Measurements from ENCODE around the gene HLA-DRB5.
A peak's percentile ranks its signal among the peaks of the same experiment; 100 is the strongest.
"Not testable (repeated sequence)": the region's sequence is repeated elsewhere in the genome, so short reads cannot be mapped to it uniquely, and the experiment has no call there.

Gene HLA-DRB5

GRCh38 chr6:32554116-32554965 is 24.3 kb upstream of the HLA-DRB5 start:
- no peaks in the 10 kb centered on the region for H3K4me1 ChIP-seq (ENCODE audit: control insufficient read depth, insufficient read depth, low read length)
- H3K9me3 ChIP-seq (ENCODE audit: control insufficient read depth, insufficient read depth, low read depth, low read length): no peaks in the 10 kb centered on the region
- H3K27me3 ChIP-seq (ENCODE audit: control insufficient read depth, insufficient read depth, low read length): no peaks in the 10 kb centered on the region
- no peaks in the 10 kb centered on the region for H3K36me3 ChIP-seq (ENCODE audit: control insufficient read depth, insufficient read depth, low read length)
- no peak overlapping the region for H3K27ac ChIP-seq (ENCODE audit: low read depth, low read length)
- no peak overlapping the region for H3K9ac ChIP-seq (ENCODE audit: low read length)
- no peak overlapping the region for H3K4me3 ChIP-seq (ENCODE audit: low read depth, low read length)

- no peaks in the 10 kb centered on the region for H3K4me1 ChIP-seq (ENCODE audit: control insufficient read depth, insufficient read depth, low read length)
- H3K36me3 ChIP-seq (ENCODE audit: control insufficient read depth, insufficient read depth, low read length): no peaks in the 10 kb centered on the region
- no peaks in the 10 kb centered on the region for H3K27me3 ChIP-seq (ENCODE audit: control insufficient read depth, insufficient read depth, low read length)
- no peaks in the 10 kb centered on the region for H3K9me3 ChIP-seq (ENCODE audit: control insufficient read depth, insufficient read depth, low read depth, low read length)
- H3K4me3 ChIP-seq (ENCODE audit: low read depth, low read length): no peak overlapping the region
- no peak overlapping the region for H3K27ac ChIP-seq (ENCODE audit: low read depth, low read length)
- no peak overlapping the region for H3K9ac ChIP-seq (ENCODE audit: low read length)
Measured at GRCh38 chr6:32553037-32553742, 23.1 kb upstream of the HLA-DRB5 start.

DNA sequence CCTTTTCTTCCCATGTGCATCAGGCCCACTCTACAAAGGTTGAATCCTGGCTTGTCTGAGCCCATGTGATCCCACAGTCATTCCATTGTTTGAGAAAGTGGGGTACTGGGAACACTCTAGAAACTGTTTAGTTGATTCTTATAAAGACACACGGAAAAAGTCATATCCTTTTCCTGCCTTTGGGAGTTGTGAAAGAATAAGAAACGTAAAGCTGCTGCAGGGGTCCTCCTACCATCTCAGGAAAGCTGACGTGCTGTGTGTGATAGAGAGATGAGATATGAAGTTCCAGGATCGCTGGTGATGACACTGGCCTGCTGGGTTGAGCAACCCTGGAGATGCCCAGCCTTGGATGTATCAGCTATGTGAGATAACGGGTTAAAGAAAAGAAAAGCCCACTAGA is 21.3 kb upstream of the HLA-DRB5 start:
- Histone ChIP-seq H3K36me3 (ENCODE audit: control insufficient read depth, insufficient read depth, low read length) (no peaks in the 10 kb centered on the region), H3K4me1 (ENCODE audit: control insufficient read depth, insufficient read depth, low read length) (no peaks in the 10 kb centered on the region), H3K27ac (ENCODE audit: low read depth, low read length) (no peak overlapping the region), H3K4me3 (ENCODE audit: low read depth, low read length) (no peak overlapping the region), H3K27me3 (ENCODE audit: control insufficient read depth, insufficient read depth, low read length) (no peaks in the 10 kb centered on the region), H3K9ac (ENCODE audit: low read length) (no peak overlapping the region), H3K9me3 (ENCODE audit: control insufficient read depth, insufficient read depth, low read depth, low read length) (no peaks in the 10 kb centered on the region)

- H3K4me1 ChIP-seq (ENCODE audit: control insufficient read depth, insufficient read depth, low read length): no peaks in the 10 kb centered on the region
- no peaks in the 10 kb centered on the region for H3K27me3 ChIP-seq (ENCODE audit: control insufficient read depth, insufficient read depth, low read length)
- H3K27ac ChIP-seq (ENCODE audit: low read depth, low read length): no peak overlapping the region
- H3K9me3 ChIP-seq (ENCODE audit: control insufficient read depth, insufficient read depth, low read depth, low read length): peaks cover 20% of the 10 kb centered on the region; the same call in 1 of the 2 replicates
- no peaks in the 10 kb centered on the region for H3K36me3 ChIP-seq (ENCODE audit: control insufficient read depth, insufficient read depth, low read length)
- no peak overlapping the region for H3K4me3 ChIP-seq (ENCODE audit: low read depth, low read length)
- H3K9ac ChIP-seq (ENCODE audit: low read length): no peak overlapping the region
Measured at GRCh38 chr6:32539839-32540238, 9.8 kb upstream of the HLA-DRB5 start.

GRCh38 chr6:32530431-32530793 is 325 bp upstream of the HLA-DRB5 start:
- H3K36me3 ChIP-seq (ENCODE audit: control insufficient read depth, insufficient read depth, low read length); H3K27ac ChIP-seq (ENCODE audit: low read depth, low read length); H3K4me3 ChIP-seq (ENCODE audit: low read depth, low read length); H3K27me3 ChIP-seq (ENCODE audit: control insufficient read depth, insufficient read depth, low read length); H3K9me3 ChIP-seq (ENCODE audit: control insufficient read depth, insufficient read depth, low read depth, low read length); H3K4me1 ChIP-seq (ENCODE audit: control insufficient read depth, insufficient read depth, low read length); H3K9ac ChIP-seq (ENCODE audit: low read length): not testable (repeated sequence)

DNA sequence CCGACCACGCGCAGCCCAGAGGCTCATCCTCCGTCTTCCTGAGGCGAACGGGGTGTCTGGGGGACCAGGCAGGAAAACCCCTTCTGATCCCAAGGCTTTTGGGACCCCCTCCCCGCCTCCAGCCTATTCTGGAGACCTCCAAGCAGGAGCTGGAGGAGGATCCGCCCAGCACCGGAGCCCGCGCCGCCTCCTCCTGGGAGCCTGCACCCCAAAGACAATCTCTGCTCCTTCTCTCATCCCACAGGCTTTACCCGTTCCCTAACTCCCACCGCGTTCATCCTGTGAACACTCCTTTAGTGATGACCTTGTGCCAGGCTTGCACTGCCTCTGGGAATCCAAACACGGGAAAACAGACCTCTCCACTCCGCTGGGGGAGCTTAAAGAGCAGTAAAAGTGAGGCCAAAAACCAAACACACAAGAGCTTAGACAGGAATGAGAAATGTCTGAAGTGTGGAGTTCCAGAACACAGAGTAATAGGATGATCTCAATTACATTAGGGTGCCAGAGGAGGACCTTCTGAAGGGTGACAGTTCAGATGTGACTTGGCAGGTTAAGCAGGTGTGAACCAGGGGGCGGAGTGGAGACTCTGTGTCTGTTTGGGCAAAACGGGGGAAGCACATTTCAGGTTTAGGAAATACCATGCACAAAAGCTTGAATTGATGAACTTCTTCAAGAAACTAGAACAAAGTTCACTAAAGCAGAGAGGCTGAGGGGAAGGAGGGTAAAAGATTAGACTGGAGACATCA is 7.6 kb downstream of the HLA-DRB5 start:
- Histone ChIP-seq H3K27ac (ENCODE audit: low read depth, low read length) (no peak overlapping the region), H3K36me3 (ENCODE audit: control insufficient read depth, insufficient read depth, low read length) (no peaks in the 10 kb centered on the region), H3K27me3 (ENCODE audit: control insufficient read depth, insufficient read depth, low read length) (peaks cover 32% of the 10 kb centered on the region), H3K4me3 (ENCODE audit: low read depth, low read length) (peak overlapping the region; percentile 85), H3K9ac (ENCODE audit: low read length) (peak overlapping the region; percentile 38), H3K4me1 (ENCODE audit: control insufficient read depth, insufficient read depth, low read length) (no peaks in the 10 kb centered on the region), H3K9me3 (ENCODE audit: control insufficient read depth, insufficient read depth, low read depth, low read length) (no peaks in the 10 kb centered on the region)

DNA sequence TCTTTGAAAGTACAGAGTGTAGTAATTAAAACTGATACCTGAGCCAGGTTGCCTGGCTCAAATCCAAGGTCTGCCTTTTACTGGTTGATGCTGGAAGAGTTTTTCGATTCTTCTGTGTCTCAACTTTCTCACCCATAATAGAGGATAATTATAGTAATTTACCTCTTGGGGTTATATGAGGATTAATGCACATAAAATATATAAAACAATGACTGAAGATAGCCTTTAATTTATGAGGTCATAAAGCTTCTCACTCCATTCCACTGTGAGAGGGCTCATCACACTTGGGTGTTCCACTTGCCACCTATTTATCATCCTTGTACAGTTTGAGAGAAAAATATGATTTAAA is 10.2 kb downstream of the HLA-DRB5 start:
- Histone ChIP-seq H3K27me3 (ENCODE audit: control insufficient read depth, insufficient read depth, low read length) (peaks cover 32% of the 10 kb centered on the region), H3K27ac (ENCODE audit: low read depth, low read length) (no peak overlapping the region), H3K4me3 (ENCODE audit: low read depth, low read length) (no peak overlapping the region), H3K9me3 (ENCODE audit: control insufficient read depth, insufficient read depth, low read depth, low read length) (no peaks in the 10 kb centered on the region), H3K9ac (ENCODE audit: low read length) (no peak overlapping the region), H3K4me1 (ENCODE audit: control insufficient read depth, insufficient read depth, low read length) (no peaks in the 10 kb centered on the region), H3K36me3 (ENCODE audit: control insufficient read depth, insufficient read depth, low read length) (no peaks in the 10 kb centered on the region)

- H3K4me1 ChIP-seq (ENCODE audit: control insufficient read depth, insufficient read depth, low read length): no peaks in the 10 kb centered on the region
Measured at GRCh38 chr6:32519118-32519909, 10.8 kb downstream of the HLA-DRB5 start.

GRCh38 chr6:32517654-32518445 is 12.2 kb downstream of the HLA-DRB5 start:
- Histone ChIP-seq H3K4me1 (ENCODE audit: control insufficient read depth, insufficient read depth, low read length) (no peaks in the 10 kb centered on the region), H3K4me3 (ENCODE audit: low read depth, low read length) (no peak overlapping the region), H3K27ac (ENCODE audit: low read depth, low read length) (no peak overlapping the region), H3K9ac (ENCODE audit: low read length) (no peak overlapping the region), H3K9me3 (ENCODE audit: control insufficient read depth, insufficient read depth, low read depth, low read length) (no peaks in the 10 kb centered on the region), H3K27me3 (ENCODE audit: control insufficient read depth, insufficient read depth, low read length) (peaks cover 18% of the 10 kb centered on the region), H3K36me3 (ENCODE audit: control insufficient read depth, insufficient read depth, low read length) (no peaks in the 10 kb centered on the region)

More at GRCh38 chr6:32519118-32519909, 10.8 kb downstream of the HLA-DRB5 start:
- Histone ChIP-seq H3K27ac (ENCODE audit: low read depth, low read length) (no peak overlapping the region), H3K9me3 (ENCODE audit: control insufficient read depth, insufficient read depth, low read depth, low read length) (no peaks in the 10 kb centered on the region), H3K9ac (ENCODE audit: low read length) (no peak overlapping the region), H3K4me3 (ENCODE audit: low read depth, low read length) (no peak overlapping the region), H3K27me3 (ENCODE audit: control insufficient read depth, insufficient read depth, low read length) (peaks cover 32% of the 10 kb centered on the region), H3K36me3 (ENCODE audit: control insufficient read depth, insufficient read depth, low read length) (no peaks in the 10 kb centered on the region)

DNA sequence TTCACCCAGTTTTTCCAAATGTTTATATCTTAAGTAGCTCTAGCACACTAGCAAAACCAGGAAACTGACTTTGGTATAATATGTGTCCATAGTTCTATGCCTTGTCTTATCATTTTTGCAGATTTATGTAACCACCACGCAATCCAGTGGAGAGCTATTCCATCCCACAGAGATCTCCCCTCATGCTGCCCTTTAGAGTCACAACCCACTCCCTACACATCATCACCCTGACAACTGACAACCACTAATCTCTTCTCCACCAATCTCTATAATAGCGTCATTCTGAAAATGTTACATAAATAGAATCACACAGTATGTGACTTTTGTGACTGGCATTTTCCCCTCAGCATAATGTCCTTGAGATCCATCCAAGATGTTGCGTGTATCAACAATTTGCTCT is 29.1 kb downstream of the HLA-DRB5 start:
- Histone ChIP-seq H3K9me3 (ENCODE audit: control insufficient read depth, insufficient read depth, low read depth, low read length) (no peaks in the 10 kb centered on the region), H3K27me3 (ENCODE audit: control insufficient read depth, insufficient read depth, low read length) (no peaks in the 10 kb centered on the region), H3K36me3 (ENCODE audit: control insufficient read depth, insufficient read depth, low read length) (no peaks in the 10 kb centered on the region), H3K4me1 (ENCODE audit: control insufficient read depth, insufficient read depth, low read length) (no peaks in the 10 kb centered on the region), H3K4me3 (ENCODE audit: low read depth, low read length) (no peak overlapping the region), H3K9ac (ENCODE audit: low read length) (no peak overlapping the region), H3K27ac (ENCODE audit: low read depth, low read length) (no peak overlapping the region)

All from HUES6 (cell line).